GM19324 (cell line): ENCODE data around the gene PPP3CA.

Experiments used
- ATAC-seq: cut with Tn5 transposase; IDR thresholded peaks from one replicate; pipeline ENCODE4 v1.9.1; 2021; ENCODE audit warnings: mild to moderate bottlenecking, moderate library complexity; ENCODE audit not compliant: unreplicated experiment, low FRiP score

PPP3CA gene

DNA sequence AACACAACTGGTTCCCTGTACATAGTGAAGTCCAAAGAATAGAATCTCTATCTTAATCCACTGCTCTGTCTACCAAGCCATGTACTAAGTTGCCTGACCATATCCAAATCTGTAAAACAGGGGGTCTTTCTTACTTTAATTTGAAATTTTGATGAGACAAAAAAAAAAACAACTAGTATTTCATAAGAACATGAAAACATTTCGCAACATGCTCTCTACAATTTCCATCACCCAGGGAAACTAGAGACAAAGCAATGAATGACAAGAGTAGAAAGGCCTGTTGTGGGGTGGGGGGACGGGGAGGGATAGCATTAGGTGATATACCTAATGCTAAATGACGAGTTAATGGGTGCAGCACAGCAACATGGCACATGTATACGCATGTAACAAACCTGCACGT lies 279.9 kb downstream of the PPP3CA start:
- no peak for ATAC-seq

DNA sequence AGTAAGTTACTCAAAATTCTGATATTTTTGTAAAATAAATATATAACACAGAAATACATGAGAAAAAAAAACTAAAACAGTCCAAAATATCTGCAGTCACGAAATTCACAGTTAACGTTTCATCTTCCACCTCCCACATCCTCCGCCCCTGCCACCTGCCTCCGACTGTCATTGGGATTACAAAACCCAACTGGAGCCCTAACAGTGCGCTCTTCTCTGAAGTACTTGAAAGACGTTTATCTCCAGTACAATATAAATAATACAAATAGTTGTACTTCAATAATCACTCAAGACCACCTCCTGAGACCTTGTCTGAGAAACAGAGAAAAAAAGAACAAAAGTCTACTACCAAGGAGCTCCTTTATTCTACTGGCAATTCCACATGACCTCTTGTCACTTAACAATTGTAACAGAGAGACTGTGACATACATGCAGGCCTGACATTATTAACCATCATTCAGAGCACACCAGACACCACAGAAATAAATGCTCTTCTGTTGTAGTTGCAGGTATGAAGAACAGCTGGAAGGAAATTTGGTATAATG lies 280.6 kb downstream of the PPP3CA start:
- no peak for ATAC-seq

DNA sequence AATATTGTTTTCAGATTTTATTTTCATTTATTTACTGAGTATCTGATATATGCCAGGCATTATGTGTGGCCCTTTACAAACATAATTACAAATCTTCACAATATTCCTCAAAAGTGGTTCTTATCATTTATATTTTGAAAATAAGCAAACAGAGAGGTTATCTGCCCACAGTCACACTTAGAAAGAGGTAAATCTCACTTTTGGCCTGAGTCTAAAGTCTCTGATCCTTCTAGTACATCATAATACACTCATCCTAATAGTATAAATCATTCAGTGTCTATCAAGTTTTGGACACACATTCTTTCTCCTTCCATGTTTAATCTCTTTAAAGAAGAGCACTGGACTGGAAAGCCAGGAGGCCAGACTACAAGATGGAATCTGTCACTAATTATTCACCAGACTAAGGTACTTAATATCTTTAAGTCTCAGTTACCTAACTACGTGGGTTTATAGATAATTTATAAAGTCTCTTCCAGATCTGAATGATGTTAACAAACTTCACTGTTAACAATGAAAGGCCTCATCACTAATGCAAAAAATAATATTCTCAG lies 281.3 kb downstream of the PPP3CA start:
- ATAC-seq = no peak

DNA sequence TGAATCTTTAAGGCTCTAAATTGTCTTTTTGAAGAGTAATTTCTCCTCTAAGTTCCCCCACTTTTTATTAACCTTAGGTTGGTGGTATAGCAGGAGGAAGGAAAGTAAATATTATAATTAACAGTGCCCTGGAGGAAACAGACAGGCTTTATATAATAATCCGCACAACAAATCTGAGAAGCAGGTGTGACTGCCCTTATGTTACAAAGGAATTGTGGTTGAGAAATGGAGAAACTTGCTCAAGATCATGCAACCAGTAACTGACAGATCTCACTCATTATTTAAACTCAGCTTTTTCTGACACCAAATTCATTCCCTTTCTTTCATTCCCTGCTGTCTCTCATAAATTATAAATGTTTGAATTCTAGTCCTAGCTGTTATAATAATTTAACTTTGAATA lies 282.0 kb downstream of the PPP3CA start:
- no peak for ATAC-seq

DNA sequence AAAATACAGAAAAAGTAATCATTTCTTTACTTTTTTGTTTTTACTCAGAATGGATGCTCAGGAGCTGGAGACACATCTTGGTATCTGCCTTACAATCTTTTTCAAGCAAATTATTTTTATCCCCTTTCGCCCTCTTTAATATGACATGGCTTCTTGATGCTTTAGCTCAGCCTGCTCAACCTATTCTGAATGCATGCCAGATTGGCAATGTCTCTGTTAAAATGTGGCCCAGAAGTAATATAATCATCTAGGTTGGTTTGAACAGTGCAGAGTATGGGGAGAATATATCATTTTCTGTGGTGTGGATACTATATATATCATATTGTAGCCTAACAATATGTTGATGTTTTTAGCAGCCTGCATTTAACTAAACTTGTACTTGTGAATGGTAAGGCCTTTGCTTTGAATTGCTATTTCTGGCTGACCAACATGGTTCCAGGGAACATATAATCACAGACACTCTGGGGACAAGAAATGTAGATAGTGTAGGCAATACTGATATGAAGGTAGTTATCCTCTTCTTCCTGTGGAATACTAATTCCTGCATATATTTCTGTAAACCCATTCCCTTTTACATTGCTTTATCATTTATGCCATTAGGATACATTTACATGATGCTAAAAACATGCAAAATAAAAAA lies 282.7 kb downstream of the PPP3CA start:
- ATAC-seq = no peak

DNA sequence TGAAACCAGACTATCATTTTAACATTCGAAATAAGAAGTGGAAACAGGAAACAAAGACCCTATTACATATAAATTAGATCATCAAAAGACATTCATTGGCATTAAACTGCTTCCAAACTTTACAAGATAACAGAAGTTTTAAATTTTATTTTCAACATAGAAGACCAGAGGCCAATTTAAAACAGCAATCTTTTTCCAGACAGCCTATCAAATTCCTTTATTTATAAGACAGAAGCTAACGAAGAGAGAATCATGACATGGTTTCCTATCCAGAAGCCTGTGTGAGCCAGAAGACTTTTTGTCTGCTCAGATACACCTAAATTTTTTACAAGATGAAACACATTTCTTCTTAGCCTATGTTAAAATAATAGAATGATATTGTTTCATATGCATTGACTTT lies 291.9 kb downstream of the PPP3CA start:
- ATAC-seq = no peak

GRCh38 chr4:101050837-101051205 lies 296.5 kb downstream of the PPP3CA start:
- ATAC-seq = no peak

DNA sequence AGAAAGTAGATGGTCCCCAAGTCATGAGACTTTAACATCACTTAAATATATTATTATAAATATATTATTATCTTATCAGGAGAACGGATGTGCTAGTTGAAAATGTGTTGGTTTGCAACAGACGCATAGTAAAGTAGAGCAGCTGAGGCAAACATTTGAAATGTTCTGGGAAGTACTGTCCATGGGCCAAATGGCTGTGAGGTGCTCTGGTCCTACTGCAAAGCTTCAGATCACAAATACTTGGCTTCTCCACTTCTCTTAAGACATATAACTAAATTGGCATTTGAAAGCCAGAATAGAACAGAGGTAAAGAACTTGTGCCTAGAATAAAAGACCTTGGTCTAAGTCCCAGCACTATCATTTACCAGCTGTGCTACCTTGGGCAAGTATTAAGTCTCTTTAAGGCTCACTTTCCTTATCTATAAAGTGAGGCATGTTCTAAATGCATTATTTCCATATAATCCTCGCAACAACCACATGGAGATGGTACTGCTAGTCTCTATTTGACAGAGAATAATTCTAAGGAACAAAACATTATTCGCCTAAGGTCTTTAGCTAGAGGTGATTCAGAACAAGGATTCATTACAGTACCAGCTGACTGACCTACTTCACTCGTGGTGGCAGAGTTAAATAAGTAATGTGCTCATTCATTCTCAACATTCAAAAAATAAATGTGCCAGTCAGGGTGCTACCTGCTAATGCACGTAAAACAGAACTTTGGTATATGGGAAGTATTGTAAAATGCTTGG lies 297.1 kb downstream of the PPP3CA start:
- no peak for ATAC-seq

DNA sequence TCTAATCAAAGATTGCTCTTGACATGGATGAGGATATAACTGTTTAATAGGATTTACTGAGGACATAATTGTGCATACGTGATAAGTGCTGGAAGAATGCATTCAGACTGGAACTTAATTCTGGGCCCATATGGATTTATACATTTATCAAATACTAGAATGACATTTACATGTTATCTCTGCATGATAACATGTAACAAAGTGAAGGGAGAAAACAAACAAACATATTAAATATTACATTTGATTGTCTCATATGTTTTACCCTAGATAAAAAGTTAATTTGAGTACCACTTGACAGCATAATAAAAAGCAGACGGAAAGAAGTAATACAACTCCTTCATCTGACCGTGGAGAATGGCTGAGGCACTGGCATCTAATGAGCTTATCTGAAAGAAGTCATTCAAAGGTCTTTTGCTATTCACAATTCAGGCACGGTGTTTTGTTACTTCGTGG lies 297.8 kb downstream of the PPP3CA start:
- no peak for ATAC-seq

GRCh38 chr4:101044766-101045165 lies 302.6 kb downstream of the PPP3CA start:
- ATAC-seq = no peak

- ATAC-seq = no peak
Observed at GRCh38 chr4:101042847-101043246, 304.5 kb downstream of the PPP3CA start.

- no peak for ATAC-seq
Observed at GRCh38 chr4:101040776-101041175, 306.6 kb downstream of the PPP3CA start.

DNA sequence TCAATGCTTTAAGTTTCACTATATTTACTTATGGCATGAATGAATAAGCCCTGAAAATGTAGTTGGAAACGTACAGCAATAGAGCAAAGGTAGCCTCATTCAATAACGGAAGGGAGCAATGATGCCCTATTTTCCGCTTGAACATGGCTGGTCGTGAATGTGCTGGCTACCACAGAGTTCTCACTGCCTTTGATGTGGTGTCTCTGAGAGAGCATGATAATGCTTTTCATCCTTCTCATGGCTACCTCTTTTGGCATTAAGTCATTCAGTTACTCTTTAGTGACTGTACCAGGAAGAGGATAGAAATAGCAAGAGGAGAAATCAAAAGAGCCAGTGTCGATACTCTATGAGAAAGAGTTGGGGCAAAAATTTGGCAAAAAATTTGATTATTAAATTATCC lies 308.0 kb downstream of the PPP3CA start:
- no peak for ATAC-seq

DNA sequence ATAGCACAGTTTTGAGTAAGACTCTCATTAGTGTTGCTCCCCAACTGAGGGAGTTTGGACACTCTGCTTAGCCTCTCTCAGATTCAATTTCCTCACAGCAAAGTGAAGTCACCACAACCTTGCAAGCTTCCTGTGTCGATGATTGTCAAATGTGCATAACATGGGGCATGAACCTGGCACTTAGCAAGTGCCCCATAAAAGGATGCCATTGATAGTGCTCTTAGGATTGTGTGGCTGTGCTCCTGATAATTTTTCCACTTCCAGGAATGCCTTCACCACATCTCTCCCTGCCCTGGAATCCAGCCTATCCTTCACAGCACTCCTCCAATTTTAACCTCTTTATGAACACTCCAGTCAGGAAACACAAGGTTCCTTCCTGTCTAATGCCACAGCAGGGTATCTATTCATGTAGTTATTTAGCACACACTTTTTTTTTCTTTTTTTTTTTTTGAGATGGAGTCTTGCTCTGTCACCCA lies 309.4 kb downstream of the PPP3CA start:
- no peak for ATAC-seq

GRCh38 chr4:101037249-101037648 lies 310.1 kb downstream of the PPP3CA start:
- ATAC-seq = no peak

DNA sequence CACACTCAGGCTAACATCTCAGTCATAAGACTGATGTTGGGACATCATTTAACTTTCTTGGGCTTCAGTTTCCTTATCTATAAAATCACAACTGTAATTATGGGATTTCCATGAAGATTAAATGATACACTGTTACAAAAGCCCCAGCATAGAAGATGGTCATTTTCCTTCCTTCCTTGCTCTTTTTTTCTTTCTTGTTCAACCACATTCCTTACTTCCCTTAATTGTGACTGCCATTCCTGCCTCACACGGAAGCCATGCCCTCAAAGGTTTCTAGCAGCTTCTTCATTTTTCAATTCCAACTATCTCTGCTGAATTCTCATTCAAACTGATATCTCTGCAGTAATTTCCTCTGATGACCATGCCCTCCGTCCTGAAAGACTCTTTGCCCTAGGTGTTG lies 311.8 kb downstream of the PPP3CA start:
- ATAC-seq = no peak

GRCh38 chr4:101033986-101034385 lies 313.3 kb downstream of the PPP3CA start:
- ATAC-seq = no peak

- ATAC-seq = no peak
Observed at GRCh38 chr4:101032541-101032940, 314.8 kb downstream of the PPP3CA start.

GRCh38 chr4:101031971-101032370 lies 315.4 kb downstream of the PPP3CA start:
- no peak for ATAC-seq

DNA sequence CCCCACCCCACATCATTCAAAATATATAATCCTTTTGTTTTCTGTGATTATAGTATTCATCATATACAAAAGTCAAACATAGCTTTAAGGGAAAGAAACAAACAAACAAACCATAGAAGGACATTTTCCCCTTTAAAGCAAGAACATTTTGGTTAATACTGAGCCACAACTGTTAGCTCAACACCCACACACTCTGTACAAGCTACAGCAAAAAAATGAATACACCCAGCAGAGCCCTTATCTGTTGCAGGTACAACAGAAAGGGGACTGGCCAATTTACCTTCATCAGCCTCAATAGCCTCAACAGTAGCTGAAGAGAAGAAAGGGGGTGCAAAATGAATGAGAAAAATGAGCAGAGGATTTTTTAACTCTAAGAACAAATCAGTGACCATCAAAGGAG lies 318.4 kb downstream of the PPP3CA start:
- no peak for ATAC-seq

GRCh38 chr4:101027721-101028120 lies 319.6 kb downstream of the PPP3CA start:
- ATAC-seq = no peak

GRCh38 chr4:101025755-101026154 lies 321.6 kb downstream of the PPP3CA start:
- no peak for ATAC-seq
